K562 (cell line): Measurements from ENCODE around the gene SNTG2.

Experiments used
- CCAR2 ChIP-seq: fragments of 200-400 bp; formaldehyde crosslinking; IDR thresholded peaks from 2 replicates; pipeline ENCODE4 v1.6.1; 2017; ENCODE audit warnings: mild to moderate bottlenecking, low read depth, low read length
- CHCHD3 ChIP-seq: fragments of 250-450 bp; sonication (Bioruptor Pico); IDR thresholded peaks from 2 replicates; pipeline ENCODE4 v2.1.2; 2022; ENCODE audit warnings: mild to moderate bottlenecking
- CREM ChIP-seq: IDR thresholded peaks from 2 replicates; pipeline ENCODE4 v1.6.1; 2014; ENCODE audit warnings: antibody characterized with exemption, low read depth
- EZH2 ChIP-seq: IDR thresholded peaks from 2 replicates; pipeline ENCODE4 v1.6.1; 2012; ENCODE audit warnings: low read depth, mild to moderate bottlenecking, inconsistent platforms, low read length, borderline replicate concordance
- HDAC2 ChIP-seq: fragments of 450-650 bp; IDR thresholded peaks from 2 replicates; pipeline ENCODE4 v1.6.1; 2016; ENCODE audit warnings: mild to moderate bottlenecking
- NBN ChIP-seq: fragments of 450-650 bp; IDR thresholded peaks from 2 replicates; pipeline ENCODE4 v1.6.1; 2016; ENCODE audit warnings: low read depth, mild to moderate bottlenecking
- NFRKB ChIP-seq: fragments of 450-650 bp; IDR thresholded peaks from 2 replicates; pipeline ENCODE4 v1.6.1; 2016; ENCODE audit warnings: low read depth
- POLR2A ChIP-seq: fragments of 450-650 bp; conservative IDR thresholded peaks from 2 replicates; pipeline ENCODE4 v1.6.1; 2016
- POLR2AphosphoS2 ChIP-seq: IDR thresholded peaks from 2 replicates; pipeline ENCODE4 v1.6.1; 2012; ENCODE audit warnings: low read length, improper control_type of control experiment
- TF ChIP-seq, protein P1 (sequence below): fragments of 250-450 bp; sonication (Bioruptor Pico); IDR thresholded peaks from 2 replicates; pipeline ENCODE4 v1.5.1; 2021; ENCODE audit warnings: mild to moderate bottlenecking
- TF ChIP-seq, protein P2 (sequence below): sonication (generic); formaldehyde crosslinking; IDR thresholded peaks from 2 replicates; pipeline ENCODE4 v1.8.1; 2022; ENCODE audit warnings: missing genetic modification reagents
- TF ChIP-seq, protein P3 (sequence below): fragments of 250-450 bp; sonication (Bioruptor Pico); IDR thresholded peaks from 2 replicates; pipeline ENCODE4 v1.4.0; 2020; ENCODE audit warnings: borderline replicate concordance
- TF ChIP-seq, protein P4 (sequence below): fragments of 250-450 bp; sonication (Bioruptor Pico); IDR thresholded peaks from 2 replicates; pipeline ENCODE4 v1.8.0; 2021; ENCODE audit warnings: borderline replicate concordance, mild to moderate bottlenecking, moderate library complexity; ENCODE audit not compliant: poor library complexity, severe bottlenecking

DNA sequence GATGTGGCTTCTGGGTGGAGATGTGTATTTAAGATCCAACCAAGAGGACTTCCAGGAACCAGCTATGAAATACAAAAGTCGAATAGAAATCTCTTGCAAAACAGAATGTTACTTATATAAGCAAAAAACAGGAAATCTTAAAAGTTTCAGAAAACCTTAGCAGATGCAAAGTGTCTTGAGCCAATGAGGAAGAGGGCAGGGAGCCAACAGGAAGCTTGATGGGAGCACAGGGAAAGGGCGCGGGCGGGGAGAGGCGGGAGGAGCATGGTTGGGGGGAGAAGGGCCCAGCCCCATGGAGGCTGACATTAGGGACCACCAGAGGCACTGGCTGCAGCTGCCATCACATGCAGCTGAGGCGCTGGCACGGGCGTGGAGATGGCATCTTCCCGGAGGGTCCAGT is 203.3 kb downstream of the SNTG2 start:
- TF ChIP-seq NFRKB (no peak), CHCHD3 (CRISPR knock-in tag) (no peak), POLR2A (no peak), CCAR2 (no peak), POLR2AphosphoS2 (no peak), EZH2 (no peak), NBN (no peak), CREM (no peak), HDAC2 (no peak)
- TF ChIP-seq, protein P1, sequence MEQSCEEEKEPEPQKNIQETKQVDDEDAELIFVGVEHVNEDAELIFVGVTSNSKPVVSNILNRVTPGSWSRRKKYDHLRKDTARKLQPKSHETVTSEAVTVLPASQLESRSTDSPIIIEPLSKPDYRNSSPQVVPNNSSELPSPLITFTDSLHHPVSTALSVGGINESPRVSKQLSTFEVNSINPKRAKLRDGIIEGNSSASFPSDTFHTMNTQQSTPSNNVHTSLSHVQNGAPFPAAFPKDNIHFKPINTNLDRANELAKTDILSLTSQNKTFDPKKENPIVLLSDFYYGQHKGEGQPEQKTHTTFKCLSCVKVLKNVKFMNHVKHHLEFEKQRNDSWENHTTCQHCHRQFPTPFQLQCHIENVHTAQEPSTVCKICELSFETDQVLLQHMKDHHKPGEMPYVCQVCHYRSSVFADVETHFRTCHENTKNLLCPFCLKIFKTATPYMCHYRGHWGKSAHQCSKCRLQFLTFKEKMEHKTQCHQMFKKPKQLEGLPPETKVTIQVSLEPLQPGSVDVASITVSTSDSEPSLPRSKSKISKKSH (CRISPR knock-in tag), result no peak
- TF ChIP-seq, protein P2, sequence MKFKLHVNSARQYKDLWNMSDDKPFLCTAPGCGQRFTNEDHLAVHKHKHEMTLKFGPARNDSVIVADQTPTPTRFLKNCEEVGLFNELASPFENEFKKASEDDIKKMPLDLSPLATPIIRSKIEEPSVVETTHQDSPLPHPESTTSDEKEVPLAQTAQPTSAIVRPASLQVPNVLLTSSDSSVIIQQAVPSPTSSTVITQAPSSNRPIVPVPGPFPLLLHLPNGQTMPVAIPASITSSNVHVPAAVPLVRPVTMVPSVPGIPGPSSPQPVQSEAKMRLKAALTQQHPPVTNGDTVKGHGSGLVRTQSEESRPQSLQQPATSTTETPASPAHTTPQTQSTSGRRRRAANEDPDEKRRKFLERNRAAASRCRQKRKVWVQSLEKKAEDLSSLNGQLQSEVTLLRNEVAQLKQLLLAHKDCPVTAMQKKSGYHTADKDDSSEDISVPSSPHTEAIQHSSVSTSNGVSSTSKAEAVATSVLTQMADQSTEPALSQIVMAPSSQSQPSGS, result no peak
- TF ChIP-seq, protein P3, sequence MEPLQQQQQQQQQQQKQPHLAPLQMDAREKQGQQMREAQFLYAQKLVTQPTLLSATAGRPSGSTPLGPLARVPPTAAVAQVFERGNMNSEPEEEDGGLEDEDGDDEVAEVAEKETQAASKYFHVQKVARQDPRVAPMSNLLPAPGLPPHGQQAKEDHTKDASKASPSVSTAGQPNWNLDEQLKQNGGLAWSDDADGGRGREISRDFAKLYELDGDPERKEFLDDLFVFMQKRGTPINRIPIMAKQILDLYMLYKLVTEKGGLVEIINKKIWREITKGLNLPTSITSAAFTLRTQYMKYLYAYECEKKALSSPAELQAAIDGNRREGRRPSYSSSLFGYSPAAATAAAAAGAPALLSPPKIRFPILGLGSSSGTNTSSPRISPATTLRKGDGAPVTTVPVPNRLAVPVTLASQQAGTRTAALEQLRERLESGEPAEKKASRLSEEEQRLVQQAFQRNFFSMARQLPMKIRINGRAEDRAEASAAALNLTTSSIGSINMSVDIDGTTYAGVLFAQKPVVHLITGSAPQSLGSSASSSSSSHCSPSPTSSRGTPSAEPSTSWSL (CRISPR knock-in tag), result no peak
- TF ChIP-seq, protein P4, sequence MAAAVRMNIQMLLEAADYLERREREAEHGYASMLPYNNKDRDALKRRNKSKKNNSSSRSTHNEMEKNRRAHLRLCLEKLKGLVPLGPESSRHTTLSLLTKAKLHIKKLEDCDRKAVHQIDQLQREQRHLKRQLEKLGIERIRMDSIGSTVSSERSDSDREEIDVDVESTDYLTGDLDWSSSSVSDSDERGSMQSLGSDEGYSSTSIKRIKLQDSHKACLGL (CRISPR knock-in tag), result no peak
